ENCODE measurements around the gene DRGX. TPM values are rescaled to one million over a fixed set of nuclear protein-coding genes. Genes with fewer than 3 reads are reported as not detected.

DRGX gene
- total RNA-seq, 1 donor from 2014 or later = not detected

DNA sequence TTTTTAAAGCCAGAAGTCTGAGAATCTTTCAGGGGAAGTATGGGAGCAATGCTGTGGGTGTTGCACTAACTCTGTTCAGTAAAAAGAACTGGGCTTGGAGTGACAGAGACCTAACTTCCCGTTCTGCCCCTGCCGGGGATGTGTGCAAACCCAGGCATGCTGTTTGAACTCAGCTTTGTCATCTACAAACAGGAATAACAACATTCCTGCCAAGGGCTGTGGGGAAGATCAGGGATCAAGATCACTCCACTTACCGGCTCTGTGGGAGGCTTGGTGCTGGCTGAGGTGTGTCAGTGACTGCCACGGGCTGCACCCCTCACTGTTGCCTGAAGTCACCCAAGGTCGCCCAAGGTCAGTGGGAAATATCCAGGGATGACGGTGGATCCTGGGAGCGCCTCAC lies 23.1 kb upstream of the DRGX start:
- H3K27ac Mint-ChIP-seq (ENCODE audit: unreplicated experiment) = no peak overlapping the region
- H3K4me3 Mint-ChIP-seq (ENCODE audit: unreplicated experiment) = no peak overlapping the region
- no peaks in the 10 kb centered on the region for H3K4me1 Mint-ChIP-seq (ENCODE audit: unreplicated experiment)
- no peak for DNase-seq (ENCODE audit: low spot score)
- H3K36me3 Mint-ChIP-seq (ENCODE audit: low read depth, unreplicated experiment) = no peaks in the 10 kb centered on the region
- H3K9me3 Mint-ChIP-seq (ENCODE audit: unreplicated experiment) = no peaks in the 10 kb centered on the region
- TF ChIP-seq, protein P1, sequence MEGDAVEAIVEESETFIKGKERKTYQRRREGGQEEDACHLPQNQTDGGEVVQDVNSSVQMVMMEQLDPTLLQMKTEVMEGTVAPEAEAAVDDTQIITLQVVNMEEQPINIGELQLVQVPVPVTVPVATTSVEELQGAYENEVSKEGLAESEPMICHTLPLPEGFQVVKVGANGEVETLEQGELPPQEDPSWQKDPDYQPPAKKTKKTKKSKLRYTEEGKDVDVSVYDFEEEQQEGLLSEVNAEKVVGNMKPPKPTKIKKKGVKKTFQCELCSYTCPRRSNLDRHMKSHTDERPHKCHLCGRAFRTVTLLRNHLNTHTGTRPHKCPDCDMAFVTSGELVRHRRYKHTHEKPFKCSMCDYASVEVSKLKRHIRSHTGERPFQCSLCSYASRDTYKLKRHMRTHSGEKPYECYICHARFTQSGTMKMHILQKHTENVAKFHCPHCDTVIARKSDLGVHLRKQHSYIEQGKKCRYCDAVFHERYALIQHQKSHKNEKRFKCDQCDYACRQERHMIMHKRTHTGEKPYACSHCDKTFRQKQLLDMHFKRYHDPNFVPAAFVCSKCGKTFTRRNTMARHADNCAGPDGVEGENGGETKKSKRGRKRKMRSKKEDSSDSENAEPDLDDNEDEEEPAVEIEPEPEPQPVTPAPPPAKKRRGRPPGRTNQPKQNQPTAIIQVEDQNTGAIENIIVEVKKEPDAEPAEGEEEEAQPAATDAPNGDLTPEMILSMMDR (IDR thresholded peaks at IDR 0.05; ENCODE audit: unreplicated experiment) = no peak
- no peaks in the 10 kb centered on the region for H3K27me3 Mint-ChIP-seq (ENCODE audit: unreplicated experiment)

DNA sequence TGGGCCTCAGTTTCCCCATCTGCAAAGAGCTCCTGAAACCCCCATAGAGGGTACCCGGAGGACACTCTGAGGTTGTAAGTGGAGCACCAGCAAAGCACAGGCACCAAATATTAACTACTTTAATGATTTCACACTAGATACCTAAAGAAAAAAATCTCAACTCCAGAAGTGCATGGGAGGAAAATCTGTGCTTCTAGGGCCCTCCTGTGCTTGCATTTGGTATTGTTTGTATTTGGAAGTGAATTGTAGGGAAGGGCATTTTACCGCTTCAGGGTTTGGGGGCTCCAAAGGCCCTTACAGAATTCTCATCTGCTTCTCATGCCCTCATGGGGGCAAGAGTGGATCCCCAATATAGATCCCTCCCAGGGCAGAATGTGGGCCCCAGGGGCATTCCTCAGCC lies 22.4 kb upstream of the DRGX start:
- no peak for DNase-seq (ENCODE audit: low spot score)
- H3K27me3 Mint-ChIP-seq (ENCODE audit: unreplicated experiment) = peaks cover 2% of the 10 kb centered on the region
- no peak overlapping the region for H3K4me3 Mint-ChIP-seq (ENCODE audit: unreplicated experiment)
- no peak overlapping the region for H3K27ac Mint-ChIP-seq (ENCODE audit: unreplicated experiment)
- no peaks in the 10 kb centered on the region for H3K36me3 Mint-ChIP-seq (ENCODE audit: low read depth, unreplicated experiment)
- H3K9me3 Mint-ChIP-seq (ENCODE audit: unreplicated experiment) = no peaks in the 10 kb centered on the region
- no peaks in the 10 kb centered on the region for H3K4me1 Mint-ChIP-seq (ENCODE audit: unreplicated experiment)
- TF ChIP-seq, protein P1 (IDR thresholded peaks at IDR 0.05; ENCODE audit: unreplicated experiment) = no peak

DNA sequence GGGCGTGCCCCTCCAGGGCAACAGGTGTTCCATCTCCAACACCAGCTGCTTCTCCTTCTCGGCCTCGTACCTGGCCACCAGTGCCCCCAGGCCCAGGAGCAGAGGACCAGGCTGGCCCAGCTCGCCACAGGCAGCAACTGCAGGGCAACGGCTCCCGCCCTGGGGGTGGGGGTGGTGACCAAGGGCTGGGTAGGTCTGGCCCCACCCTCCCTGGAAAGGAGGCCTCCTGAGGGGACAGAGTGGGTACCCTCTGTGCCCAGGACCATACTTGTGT lies 22.1 kb upstream of the DRGX start:
- H3K27me3 Mint-ChIP-seq (ENCODE audit: unreplicated experiment) = peaks cover 2% of the 10 kb centered on the region
- H3K36me3 Mint-ChIP-seq (ENCODE audit: low read depth, unreplicated experiment) = no peaks in the 10 kb centered on the region
- no peak overlapping the region for H3K4me3 Mint-ChIP-seq (ENCODE audit: unreplicated experiment)
- TF ChIP-seq, protein P1 (IDR thresholded peaks at IDR 0.05; ENCODE audit: unreplicated experiment) = no peak
- H3K4me1 Mint-ChIP-seq (ENCODE audit: unreplicated experiment) = no peaks in the 10 kb centered on the region
- H3K27ac Mint-ChIP-seq (ENCODE audit: unreplicated experiment) = no peak overlapping the region
- no peak for DNase-seq (ENCODE audit: low spot score)
- H3K9me3 Mint-ChIP-seq (ENCODE audit: unreplicated experiment) = no peaks in the 10 kb centered on the region

DNA sequence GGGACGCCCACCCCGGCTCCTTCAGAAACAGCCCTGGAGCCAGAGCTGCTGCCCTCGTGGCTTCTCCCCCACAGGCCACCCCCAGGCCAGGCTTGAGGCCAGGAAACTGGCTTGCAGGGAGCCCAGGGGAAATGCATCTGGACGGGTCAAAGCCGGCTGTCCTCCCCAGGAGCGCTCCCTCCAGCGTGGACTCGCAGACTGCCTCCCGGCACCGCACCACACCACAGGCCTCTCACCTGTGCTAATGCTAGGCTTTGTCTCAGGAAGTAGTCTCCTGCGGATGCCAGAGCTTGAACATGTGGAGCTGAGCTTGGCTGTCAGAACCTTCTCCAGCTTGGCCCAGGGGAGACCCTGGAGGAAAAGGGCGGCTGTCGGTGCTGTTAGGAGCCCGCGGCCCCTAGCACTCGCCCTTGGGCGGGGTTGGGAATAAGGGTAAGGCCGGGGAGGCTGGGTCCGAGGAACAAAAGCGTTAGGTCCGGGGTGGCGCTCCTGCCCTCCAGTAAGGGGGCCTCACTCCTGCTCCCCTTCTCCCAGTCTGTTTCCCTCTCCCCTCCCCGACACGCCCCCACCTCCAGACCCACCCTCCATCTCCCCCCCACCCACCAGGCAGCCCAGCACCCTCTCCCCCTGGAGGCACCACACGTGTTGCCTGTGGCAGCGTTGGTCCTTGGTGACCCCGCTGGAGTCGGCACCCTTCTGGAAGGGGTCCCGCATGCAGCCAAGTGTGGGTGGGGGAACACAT lies 21.6 kb upstream of the DRGX start:
- no peaks in the 10 kb centered on the region for H3K4me1 Mint-ChIP-seq (ENCODE audit: unreplicated experiment)
- no peak overlapping the region for H3K27ac Mint-ChIP-seq (ENCODE audit: unreplicated experiment)
- H3K36me3 Mint-ChIP-seq (ENCODE audit: low read depth, unreplicated experiment) = no peaks in the 10 kb centered on the region
- no peak overlapping the region for H3K4me3 Mint-ChIP-seq (ENCODE audit: unreplicated experiment)
- H3K27me3 Mint-ChIP-seq (ENCODE audit: unreplicated experiment) = peaks cover 4% of the 10 kb centered on the region
- H3K9me3 Mint-ChIP-seq (ENCODE audit: unreplicated experiment) = no peaks in the 10 kb centered on the region
- TF ChIP-seq, protein P1 (IDR thresholded peaks at IDR 0.05; ENCODE audit: unreplicated experiment) = no peak
- DNase-seq (ENCODE audit: low spot score) = no peak

DNA sequence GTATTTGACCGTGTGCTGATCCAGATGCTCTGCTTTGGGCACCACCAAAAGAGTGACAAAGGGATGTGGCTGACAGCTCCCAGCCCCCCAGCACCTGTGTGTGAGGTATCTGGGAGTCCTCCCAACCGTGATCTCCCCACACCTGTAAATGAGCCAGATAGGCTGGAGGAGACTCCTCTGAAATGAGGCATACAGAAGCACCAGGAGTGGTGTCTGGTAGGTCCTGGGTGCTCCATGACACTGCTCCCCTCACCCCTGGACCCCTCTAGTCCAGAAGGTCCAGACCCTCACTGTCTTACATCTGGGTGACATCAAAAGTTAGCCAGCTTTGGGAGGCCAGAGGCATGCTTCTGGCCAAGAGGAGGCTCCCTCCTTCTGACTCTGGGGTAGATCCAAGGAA lies 20.0 kb upstream of the DRGX start:
- Mint-ChIP-seq H3K27me3 (ENCODE audit: unreplicated experiment) (peaks cover 4% of the 10 kb centered on the region), H3K36me3 (ENCODE audit: low read depth, unreplicated experiment) (no peaks in the 10 kb centered on the region)

More for the DNA sequence above, 20.0 kb upstream of the DRGX start:
- no peak for DNase-seq (ENCODE audit: low spot score)
- Mint-ChIP-seq H3K4me3 (ENCODE audit: unreplicated experiment) (no peak overlapping the region), H3K4me1 (ENCODE audit: unreplicated experiment) (no peaks in the 10 kb centered on the region), H3K27ac (ENCODE audit: unreplicated experiment) (no peak overlapping the region), H3K9me3 (ENCODE audit: unreplicated experiment) (no peaks in the 10 kb centered on the region)
- TF ChIP-seq, protein P1 (IDR thresholded peaks at IDR 0.05; ENCODE audit: unreplicated experiment) = no peak

All from endothelial cell (in vitro differentiated cells).